HG03571 (cell line): Measurements from ENCODE around the gene C4BPB.

Experiments
- ATAC-seq: cut with Tn5 transposase; IDR thresholded peaks from one replicate; pipeline ENCODE4 v1.9.1; 2021; ENCODE audit not compliant: unreplicated experiment

C4BPB gene

DNA sequence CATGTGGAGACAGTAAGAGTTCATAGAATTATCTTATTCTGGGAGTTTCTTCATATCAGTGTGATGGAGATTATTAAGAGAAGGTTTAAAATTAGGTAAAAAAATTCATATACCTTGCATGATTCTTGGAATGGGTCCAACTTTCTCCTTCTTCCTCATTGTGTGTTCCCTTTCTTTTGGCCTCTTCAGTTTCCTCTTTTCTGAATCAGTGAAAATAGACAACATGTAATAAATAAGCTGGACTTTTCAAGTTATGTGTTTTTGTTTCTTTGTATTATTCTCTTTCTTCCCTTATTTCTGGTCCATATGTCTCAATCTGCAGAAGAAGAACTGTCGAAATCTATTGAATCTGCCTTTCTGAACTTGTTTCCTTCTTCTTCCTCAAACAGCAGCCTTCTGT, 45.9 kb downstream of the C4BPB start:
- ATAC-seq, result no peak

DNA sequence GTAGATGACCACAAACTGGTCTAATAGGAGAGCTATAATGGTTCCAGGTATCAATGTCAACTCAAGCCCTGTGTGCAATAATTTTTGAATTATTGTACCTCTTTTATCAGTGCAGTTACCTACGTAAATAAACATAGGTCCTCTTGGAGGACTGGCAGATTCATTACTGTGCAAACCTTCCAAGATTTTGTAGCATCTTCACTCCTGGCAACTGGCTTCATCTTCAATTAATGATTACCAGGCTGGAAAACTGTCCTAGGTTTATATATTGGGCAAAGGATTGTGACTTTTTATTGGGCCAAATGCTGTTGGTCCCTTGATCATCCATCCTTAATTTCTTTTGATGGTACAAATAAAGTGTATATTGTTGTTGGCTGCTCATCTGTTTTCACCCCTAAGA, 51.0 kb downstream of the C4BPB start:
- no peak for ATAC-seq

DNA sequence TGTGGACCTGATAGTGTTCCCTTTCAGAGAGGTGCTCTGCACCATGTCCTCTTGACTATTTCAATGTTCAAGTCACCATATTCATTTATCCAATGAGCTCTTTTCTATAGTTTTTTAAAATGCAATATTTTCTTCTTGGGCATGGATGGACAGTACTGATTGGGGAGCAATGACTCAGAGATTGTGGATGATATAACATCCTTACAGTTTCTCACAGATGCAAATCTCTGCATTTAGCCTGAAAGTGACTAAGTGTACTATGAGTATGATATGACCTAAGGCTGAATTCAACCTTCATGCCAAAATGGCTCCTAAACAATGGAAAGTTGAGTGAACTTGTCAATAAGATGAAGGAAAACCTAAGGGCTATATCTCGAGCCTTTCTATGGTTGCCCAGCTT, 51.9 kb downstream of the C4BPB start:
- no peak for ATAC-seq

DNA sequence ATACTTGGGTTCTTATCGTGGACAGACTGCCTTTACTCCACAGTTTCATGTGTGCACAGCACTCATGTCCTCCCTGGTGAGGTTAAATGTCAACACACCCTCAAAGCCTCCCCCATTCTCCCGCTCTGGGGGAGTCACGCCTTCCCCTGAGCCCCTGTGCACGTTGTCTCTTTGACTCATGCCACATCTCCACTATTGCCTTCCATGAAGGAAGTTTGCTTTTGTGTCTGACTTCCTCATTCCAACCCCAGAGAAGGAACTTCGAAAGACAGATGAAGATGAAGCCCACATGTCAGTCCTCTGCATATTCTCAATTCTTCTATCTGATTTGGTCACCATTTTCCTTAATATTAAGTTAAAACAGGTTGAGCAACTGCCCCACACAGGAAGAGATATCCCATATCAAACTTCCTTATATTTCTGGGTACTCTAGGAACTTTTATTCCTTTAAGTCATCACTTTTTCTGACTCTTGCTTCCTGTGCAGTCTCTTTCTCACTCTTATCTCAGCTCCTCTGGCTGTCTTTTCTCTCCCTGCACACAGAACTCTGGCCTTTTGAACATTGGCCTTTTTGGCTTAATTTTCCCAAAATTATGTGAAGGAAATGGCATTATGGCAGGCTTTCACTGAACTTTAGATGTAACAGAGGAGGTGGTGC, 56.9 kb downstream of the C4BPB start:
- ATAC-seq, result no peak
